ENCODE results near the gene RAB10. TPM values are rescaled to one million over a fixed set of nuclear protein-coding genes. Genes with fewer than 3 reads are reported as not detected.

The RAB10 gene
- total RNA-seq, 2 donors from 2014 or later = 115 to 121 TPM

DNA sequence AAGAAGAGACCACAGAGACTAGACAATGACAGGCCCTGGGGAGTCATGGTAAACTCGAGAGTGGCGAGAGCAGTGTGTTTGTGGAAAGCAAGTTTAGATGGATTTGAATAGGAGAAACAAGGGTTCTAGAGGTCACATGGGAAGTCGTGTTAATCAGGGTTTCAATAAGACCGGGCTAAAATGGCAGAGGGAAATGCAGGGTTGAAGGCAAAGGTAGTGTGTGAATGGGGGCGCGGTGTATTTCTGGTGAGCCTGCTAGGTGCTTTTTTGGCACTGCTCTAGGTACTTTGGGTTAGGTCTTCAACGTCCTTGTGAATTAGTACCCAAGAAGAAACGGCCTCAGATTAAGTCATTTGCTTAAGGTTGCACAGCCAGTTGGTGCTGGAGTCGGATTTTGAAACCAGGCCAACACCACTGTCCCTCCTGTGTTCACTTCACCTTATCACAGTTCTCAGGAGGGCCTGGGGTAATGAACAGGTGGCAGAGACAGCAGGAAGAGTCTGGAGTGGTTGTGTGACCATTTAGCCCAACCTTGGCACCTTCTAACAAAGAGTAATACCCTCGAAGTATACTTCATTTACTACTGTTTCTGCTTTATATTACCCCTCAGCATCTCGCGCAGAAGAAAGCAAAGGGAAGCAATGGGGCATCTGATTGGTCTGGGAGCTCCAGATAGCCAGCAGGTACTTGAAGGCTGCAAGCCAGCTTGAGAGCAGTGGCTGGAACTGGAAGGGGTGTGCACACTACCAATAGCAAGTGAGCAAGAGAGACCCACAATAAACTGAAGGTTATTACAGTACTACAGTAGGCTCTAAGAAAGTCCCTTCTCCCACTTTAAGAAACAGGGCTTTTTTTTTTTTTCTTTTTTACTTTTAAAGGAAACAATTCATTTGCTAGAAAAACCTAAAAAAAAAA lies 105.6 kb downstream of the RAB10 start:
- no peak for DNase-seq
- peaks cover 30% of the 10 kb centered on the region for H3K36me3 ChIP-seq (ENCODE audit: control insufficient read depth, insufficient read depth, low read length)
- Mint-ChIP-seq H3K27me3 (ENCODE audit: insufficient read depth) (no peaks in the 10 kb centered on the region), H3K27ac (peak overlapping the region; percentile 1), H3K36me3 (ENCODE audit: low read depth) (peaks cover 26% of the 10 kb centered on the region), H3K4me1 (peaks cover 9% of the 10 kb centered on the region), H3K9me3 (no peaks in the 10 kb centered on the region), H3K4me3 (no peak overlapping the region)
- no peaks in the 10 kb centered on the region for H3K4me1 ChIP-seq (ENCODE audit: control insufficient read depth, insufficient read depth, low read length)
- no peak overlapping the region for H3K4me3 ChIP-seq (ENCODE audit: low read length)
- H3K9me3 ChIP-seq (ENCODE audit: control insufficient read depth, low read length) = no peaks in the 10 kb centered on the region
- WGBS, 2 experiments (ENCODE audit: insufficient coverage in 1 of 2, insufficient read length in 1 of 2) = 87% methylated on average over 9 to 12 of the region's 12 CpGs
- no peaks in the 10 kb centered on the region for H3K27me3 ChIP-seq (ENCODE audit: control insufficient read depth, insufficient read depth, low read length, poor library complexity, severe bottlenecking)
- TF ChIP-seq, protein P1, sequence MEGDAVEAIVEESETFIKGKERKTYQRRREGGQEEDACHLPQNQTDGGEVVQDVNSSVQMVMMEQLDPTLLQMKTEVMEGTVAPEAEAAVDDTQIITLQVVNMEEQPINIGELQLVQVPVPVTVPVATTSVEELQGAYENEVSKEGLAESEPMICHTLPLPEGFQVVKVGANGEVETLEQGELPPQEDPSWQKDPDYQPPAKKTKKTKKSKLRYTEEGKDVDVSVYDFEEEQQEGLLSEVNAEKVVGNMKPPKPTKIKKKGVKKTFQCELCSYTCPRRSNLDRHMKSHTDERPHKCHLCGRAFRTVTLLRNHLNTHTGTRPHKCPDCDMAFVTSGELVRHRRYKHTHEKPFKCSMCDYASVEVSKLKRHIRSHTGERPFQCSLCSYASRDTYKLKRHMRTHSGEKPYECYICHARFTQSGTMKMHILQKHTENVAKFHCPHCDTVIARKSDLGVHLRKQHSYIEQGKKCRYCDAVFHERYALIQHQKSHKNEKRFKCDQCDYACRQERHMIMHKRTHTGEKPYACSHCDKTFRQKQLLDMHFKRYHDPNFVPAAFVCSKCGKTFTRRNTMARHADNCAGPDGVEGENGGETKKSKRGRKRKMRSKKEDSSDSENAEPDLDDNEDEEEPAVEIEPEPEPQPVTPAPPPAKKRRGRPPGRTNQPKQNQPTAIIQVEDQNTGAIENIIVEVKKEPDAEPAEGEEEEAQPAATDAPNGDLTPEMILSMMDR (conservative IDR thresholded peaks at IDR 0.05) = no peak
- no peak overlapping the region for H3K27ac ChIP-seq (ENCODE audit: low read depth, low read length)
- H3K9ac ChIP-seq (ENCODE audit: extremely low read depth, low read length, poor library complexity, severe bottlenecking) = no peak overlapping the region

GRCh38 chr2:26141145-26141769 lies 107.4 kb downstream of the RAB10 start:
- Histone ChIP-seq H3K27me3 (ENCODE audit: control insufficient read depth, insufficient read depth, low read length, poor library complexity, severe bottlenecking) (no peaks in the 10 kb centered on the region), H3K27ac (ENCODE audit: low read depth, low read length) (no peak overlapping the region), H3K9ac (ENCODE audit: extremely low read depth, low read length, poor library complexity, severe bottlenecking) (no peak overlapping the region), H3K4me1 (ENCODE audit: control insufficient read depth, insufficient read depth, low read length) (no peaks in the 10 kb centered on the region), H3K9me3 (ENCODE audit: control insufficient read depth, low read length) (no peaks in the 10 kb centered on the region), H3K4me3 (ENCODE audit: low read length) (no peak overlapping the region), H3K36me3 (ENCODE audit: control insufficient read depth, insufficient read depth, low read length) (peaks cover 14% of the 10 kb centered on the region)
- H3K9me3 Mint-ChIP-seq = no peaks in the 10 kb centered on the region
- DNase-seq = no peak
- H3K27me3 Mint-ChIP-seq (ENCODE audit: insufficient read depth) = no peaks in the 10 kb centered on the region
- TF ChIP-seq, protein P1 (conservative IDR thresholded peaks at IDR 0.05) = no peak
- peaks cover 6% of the 10 kb centered on the region for H3K4me1 Mint-ChIP-seq
- 86 to 96% methylated on average over 14 to 18 of the region's 18 CpGs for WGBS, 2 experiments (ENCODE audit: insufficient coverage in 1 of 2, insufficient read length in 1 of 2)
- H3K27ac Mint-ChIP-seq = peak overlapping the region; percentile 8
- H3K36me3 Mint-ChIP-seq (ENCODE audit: low read depth) = peaks cover 12% of the 10 kb centered on the region
- H3K4me3 Mint-ChIP-seq = no peak overlapping the region

GRCh38 chr2:26144031-26144430 lies 110.1 kb downstream of the RAB10 start:
- 82 to 84% methylated on average over 6 to 7 of the region's 7 CpGs for WGBS, 2 experiments (ENCODE audit: insufficient coverage in 1 of 2, insufficient read length in 1 of 2)
- Mint-ChIP-seq H3K9me3 (no peaks in the 10 kb centered on the region), H3K27ac (no peak overlapping the region), H3K4me1 (peaks cover 6% of the 10 kb centered on the region), H3K27me3 (ENCODE audit: insufficient read depth) (no peaks in the 10 kb centered on the region), H3K4me3 (no peak overlapping the region), H3K36me3 (ENCODE audit: low read depth) (no peaks in the 10 kb centered on the region)
- TF ChIP-seq, protein P1 (conservative IDR thresholded peaks at IDR 0.05) = no peak
- DNase-seq = no peak
- Histone ChIP-seq H3K27ac (ENCODE audit: low read depth, low read length) (no peak overlapping the region), H3K27me3 (ENCODE audit: control insufficient read depth, insufficient read depth, low read length, poor library complexity, severe bottlenecking) (no peaks in the 10 kb centered on the region), H3K9me3 (ENCODE audit: control insufficient read depth, low read length) (no peaks in the 10 kb centered on the region), H3K9ac (ENCODE audit: extremely low read depth, low read length, poor library complexity, severe bottlenecking) (no peak overlapping the region), H3K4me3 (ENCODE audit: low read length) (no peak overlapping the region), H3K4me1 (ENCODE audit: control insufficient read depth, insufficient read depth, low read length) (no peaks in the 10 kb centered on the region), H3K36me3 (ENCODE audit: control insufficient read depth, insufficient read depth, low read length) (no peaks in the 10 kb centered on the region)
